ENCODE measurements around the gene SYNPO2.

- TF ChIP-seq, protein P1, sequence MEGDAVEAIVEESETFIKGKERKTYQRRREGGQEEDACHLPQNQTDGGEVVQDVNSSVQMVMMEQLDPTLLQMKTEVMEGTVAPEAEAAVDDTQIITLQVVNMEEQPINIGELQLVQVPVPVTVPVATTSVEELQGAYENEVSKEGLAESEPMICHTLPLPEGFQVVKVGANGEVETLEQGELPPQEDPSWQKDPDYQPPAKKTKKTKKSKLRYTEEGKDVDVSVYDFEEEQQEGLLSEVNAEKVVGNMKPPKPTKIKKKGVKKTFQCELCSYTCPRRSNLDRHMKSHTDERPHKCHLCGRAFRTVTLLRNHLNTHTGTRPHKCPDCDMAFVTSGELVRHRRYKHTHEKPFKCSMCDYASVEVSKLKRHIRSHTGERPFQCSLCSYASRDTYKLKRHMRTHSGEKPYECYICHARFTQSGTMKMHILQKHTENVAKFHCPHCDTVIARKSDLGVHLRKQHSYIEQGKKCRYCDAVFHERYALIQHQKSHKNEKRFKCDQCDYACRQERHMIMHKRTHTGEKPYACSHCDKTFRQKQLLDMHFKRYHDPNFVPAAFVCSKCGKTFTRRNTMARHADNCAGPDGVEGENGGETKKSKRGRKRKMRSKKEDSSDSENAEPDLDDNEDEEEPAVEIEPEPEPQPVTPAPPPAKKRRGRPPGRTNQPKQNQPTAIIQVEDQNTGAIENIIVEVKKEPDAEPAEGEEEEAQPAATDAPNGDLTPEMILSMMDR (IDR thresholded peaks at IDR 0.05; ENCODE audit: insufficient read depth, low read length, poor library complexity, severe bottlenecking) = no peak
- TF ChIP-seq EZH2phosphoT487 (conservative IDR thresholded peaks at IDR 0.05; ENCODE audit: low read length) = no peak
Observed at GRCh38 chr4:119039160-119039559, 150.5 kb downstream of the SYNPO2 start.
